Measurements from ENCODE around the gene RNASE4.

- TF ChIP-seq CTCF (IDR thresholded peaks at IDR 0.05): no peak
- no peak for TF ChIP-seq POLR2A (IDR thresholded peaks at IDR 0.05)
Observed at GRCh38 chr14:20711685-20712084, 27.3 kb downstream of the RNASE4 start.

Data from prostate gland (tissue), 2 donors.